Measurements from ENCODE around the gene SRF.

The SRF gene

DNA sequence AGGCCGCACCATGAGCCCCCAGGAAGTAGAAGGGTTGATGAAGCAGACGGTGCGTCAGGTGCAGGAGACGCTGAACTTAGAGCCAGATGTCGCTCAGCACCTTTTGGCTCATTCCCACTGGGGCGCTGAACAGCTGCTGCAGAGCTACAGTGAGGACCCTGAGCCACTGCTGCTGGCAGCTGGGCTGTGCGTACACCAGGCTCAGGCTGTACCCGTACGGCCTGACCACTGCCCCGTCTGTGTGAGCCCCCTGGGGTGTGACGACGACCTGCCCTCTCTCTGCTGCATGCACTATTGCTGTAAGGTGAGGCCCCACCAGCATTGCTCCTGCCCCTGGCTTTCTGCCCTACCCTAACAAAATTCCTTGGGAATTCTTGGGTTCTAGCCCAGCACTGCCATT lies 45.1 kb downstream of the SRF start:
- Histone ChIP-seq H3K9ac (no peak overlapping the region), H3K27me3 (ENCODE audit: insufficient read depth, low read depth) (no peaks in the 10 kb centered on the region), H2AFZ (ENCODE audit: low read depth) (no peak overlapping the region), H3K27ac (no peak overlapping the region), H3K4me1 (ENCODE audit: low read depth, poor library complexity, severe bottlenecking) (no peaks in the 10 kb centered on the region), H3K79me2 (ENCODE audit: insufficient read depth, low read depth) (no peaks in the 10 kb centered on the region), H3K36me3 (ENCODE audit: insufficient read depth) (no peaks in the 10 kb centered on the region), H3K4me3 (IDR thresholded peaks at IDR 0.05; ENCODE audit: insufficient read depth, low read depth, low read length) (no peak overlapping the region), H4K20me1 (ENCODE audit: insufficient read depth) (no peaks in the 10 kb centered on the region), H3K4me2 (no peak overlapping the region)
- TF ChIP-seq, protein P1, sequence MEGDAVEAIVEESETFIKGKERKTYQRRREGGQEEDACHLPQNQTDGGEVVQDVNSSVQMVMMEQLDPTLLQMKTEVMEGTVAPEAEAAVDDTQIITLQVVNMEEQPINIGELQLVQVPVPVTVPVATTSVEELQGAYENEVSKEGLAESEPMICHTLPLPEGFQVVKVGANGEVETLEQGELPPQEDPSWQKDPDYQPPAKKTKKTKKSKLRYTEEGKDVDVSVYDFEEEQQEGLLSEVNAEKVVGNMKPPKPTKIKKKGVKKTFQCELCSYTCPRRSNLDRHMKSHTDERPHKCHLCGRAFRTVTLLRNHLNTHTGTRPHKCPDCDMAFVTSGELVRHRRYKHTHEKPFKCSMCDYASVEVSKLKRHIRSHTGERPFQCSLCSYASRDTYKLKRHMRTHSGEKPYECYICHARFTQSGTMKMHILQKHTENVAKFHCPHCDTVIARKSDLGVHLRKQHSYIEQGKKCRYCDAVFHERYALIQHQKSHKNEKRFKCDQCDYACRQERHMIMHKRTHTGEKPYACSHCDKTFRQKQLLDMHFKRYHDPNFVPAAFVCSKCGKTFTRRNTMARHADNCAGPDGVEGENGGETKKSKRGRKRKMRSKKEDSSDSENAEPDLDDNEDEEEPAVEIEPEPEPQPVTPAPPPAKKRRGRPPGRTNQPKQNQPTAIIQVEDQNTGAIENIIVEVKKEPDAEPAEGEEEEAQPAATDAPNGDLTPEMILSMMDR (conservative IDR thresholded peaks at IDR 0.05; ENCODE audit: low read depth, low read length) = no peak

DNA sequence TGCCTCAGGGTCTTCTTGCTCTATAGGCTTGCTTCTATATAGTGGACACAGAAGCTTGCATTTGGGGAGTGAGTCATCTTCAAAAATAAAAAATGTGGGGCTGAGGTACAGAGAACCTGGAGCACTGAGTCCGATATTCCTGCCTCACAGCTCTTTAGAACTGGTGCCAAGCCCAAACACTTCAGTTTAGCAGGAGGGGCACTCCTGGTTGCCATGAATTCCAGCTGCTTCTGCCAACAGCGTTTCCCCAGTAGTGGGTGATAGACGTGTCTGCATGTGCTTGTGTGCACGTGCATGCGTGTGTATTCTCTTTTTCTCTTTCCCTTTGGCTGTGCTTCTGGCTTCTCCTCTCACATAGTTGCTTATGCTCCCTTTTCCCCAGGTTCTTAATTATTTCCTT lies 46.3 kb downstream of the SRF start:
- Histone ChIP-seq H3K36me3 (ENCODE audit: insufficient read depth) (no peaks in the 10 kb centered on the region), H3K9ac (no peak overlapping the region), H3K27ac (no peak overlapping the region), H4K20me1 (ENCODE audit: insufficient read depth) (no peaks in the 10 kb centered on the region), H3K79me2 (ENCODE audit: insufficient read depth, low read depth) (no peaks in the 10 kb centered on the region), H3K4me1 (ENCODE audit: low read depth, poor library complexity, severe bottlenecking) (no peaks in the 10 kb centered on the region), H3K27me3 (ENCODE audit: insufficient read depth, low read depth) (no peaks in the 10 kb centered on the region), H3K4me2 (no peak overlapping the region), H3K4me3 (IDR thresholded peaks at IDR 0.05; ENCODE audit: insufficient read depth, low read depth, low read length) (no peak overlapping the region), H2AFZ (ENCODE audit: low read depth) (no peak overlapping the region)
- TF ChIP-seq, protein P1 (conservative IDR thresholded peaks at IDR 0.05; ENCODE audit: low read depth, low read length) = no peak

DNA sequence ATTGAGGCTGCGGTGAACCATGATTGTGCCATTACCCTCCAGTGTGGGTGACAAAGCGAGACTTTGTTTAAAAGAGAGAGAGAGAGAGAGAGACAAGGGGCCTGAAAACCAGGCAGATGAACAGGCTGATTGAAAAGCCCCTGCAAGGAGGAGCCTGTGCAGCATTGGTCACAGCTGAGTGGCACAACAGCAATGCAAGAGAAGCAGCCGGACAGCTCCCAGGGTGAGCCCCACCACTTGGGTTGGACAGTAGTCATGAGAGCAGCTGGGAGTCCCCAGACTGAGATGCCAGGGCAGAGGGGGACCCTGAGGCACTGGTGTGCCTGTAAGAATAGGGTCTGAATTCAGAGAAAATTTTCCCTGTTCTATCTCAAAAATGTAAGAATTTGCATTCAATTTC lies 48.0 kb downstream of the SRF start:
- Histone ChIP-seq H2AFZ (ENCODE audit: low read depth) (no peak overlapping the region), H3K27ac (no peak overlapping the region), H3K9ac (no peak overlapping the region), H3K36me3 (ENCODE audit: insufficient read depth) (no peaks in the 10 kb centered on the region), H3K4me3 (IDR thresholded peaks at IDR 0.05; ENCODE audit: insufficient read depth, low read depth, low read length) (no peak overlapping the region), H4K20me1 (ENCODE audit: insufficient read depth) (no peaks in the 10 kb centered on the region), H3K4me1 (ENCODE audit: low read depth, poor library complexity, severe bottlenecking) (peaks cover 2% of the 10 kb centered on the region), H3K27me3 (ENCODE audit: insufficient read depth, low read depth) (no peaks in the 10 kb centered on the region), H3K79me2 (ENCODE audit: insufficient read depth, low read depth) (no peaks in the 10 kb centered on the region), H3K4me2 (no peak overlapping the region)
- TF ChIP-seq, protein P1 (conservative IDR thresholded peaks at IDR 0.05; ENCODE audit: low read depth, low read length) = no peak

DNA sequence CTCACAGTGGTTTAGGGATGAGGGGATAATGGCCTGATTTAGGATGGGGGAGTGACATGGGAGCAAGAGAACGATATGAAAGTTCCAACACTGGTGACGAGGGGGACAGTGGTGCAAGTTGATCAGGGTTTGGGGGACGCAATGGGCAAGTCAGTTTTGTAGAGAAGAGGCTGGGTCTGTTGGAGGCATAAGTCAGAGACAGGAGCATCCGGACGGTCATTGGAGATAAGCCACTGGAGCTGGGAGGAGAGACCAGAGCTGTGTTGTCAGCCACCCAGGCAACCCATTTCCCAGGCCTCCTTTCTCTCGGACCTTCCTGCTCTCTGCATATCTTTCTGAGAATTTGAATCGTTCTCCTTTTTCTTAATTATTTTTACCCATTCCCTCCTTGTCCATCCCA lies 48.7 kb downstream of the SRF start:
- Histone ChIP-seq H3K9ac (no peak overlapping the region), H3K4me2 (no peak overlapping the region), H3K79me2 (ENCODE audit: insufficient read depth, low read depth) (no peaks in the 10 kb centered on the region), H3K36me3 (ENCODE audit: insufficient read depth) (no peaks in the 10 kb centered on the region), H3K4me1 (ENCODE audit: low read depth, poor library complexity, severe bottlenecking) (peaks cover 9% of the 10 kb centered on the region), H3K27me3 (ENCODE audit: insufficient read depth, low read depth) (no peaks in the 10 kb centered on the region), H2AFZ (ENCODE audit: low read depth) (no peak overlapping the region), H3K27ac (no peak overlapping the region), H3K4me3 (IDR thresholded peaks at IDR 0.05; ENCODE audit: insufficient read depth, low read depth, low read length) (no peak overlapping the region), H4K20me1 (ENCODE audit: insufficient read depth) (no peaks in the 10 kb centered on the region)
- TF ChIP-seq, protein P1 (conservative IDR thresholded peaks at IDR 0.05; ENCODE audit: low read depth, low read length) = no peak
